CD14-positive monocyte (primary cell): ENCODE data around the gene FBXL17. TPM values are rescaled to one million over a fixed set of nuclear protein-coding genes. Genes with fewer than 3 reads are reported as not detected.

Source experiments
- DNase-seq, 3 donors: peaks; one replicate each; pipeline ENCODE4 v3.0.0-alpha.2; 2011 to 2022
- H2AFZ ChIP-seq: 2 replicates; pipeline ENCODE4 v1.6.0; 2012; ENCODE audit warnings: mild to moderate bottlenecking, low read depth, low read length, inconsistent platforms; ENCODE audit not compliant: insufficient read depth, poor library complexity, severe bottlenecking
- H3K27ac ChIP-seq, 2 donors: 1 replicate in 1 of 2; 2 replicates in 1 of 2; pipeline ENCODE4 v1.5.1; 2012 to 2013; ENCODE audit warnings: low read length in 2 of 2, control low read depth in 1 of 2, inconsistent platforms in 1 of 2, low read depth in 1 of 2, mild to moderate bottlenecking in 1 of 2
- H3K27me3 ChIP-seq, 2 donors: one replicate each; pipeline versions ENCODE4 v1.6.0 to v1.6.1; 2011 to 2013; ENCODE audit warnings: low read length in 2 of 2; ENCODE audit not compliant: control insufficient read depth in 2 of 2, insufficient read depth in 2 of 2
- H3K36me3 ChIP-seq, 2 donors: replicated peaks in 1 of 2; 1 replicate in 1 of 2; 2 replicates in 1 of 2; pipeline versions ENCODE4 v1.5.1 to v1.6.1; 2012 to 2013; ENCODE audit warnings: low read length in 2 of 2, control low read depth in 1 of 2, inconsistent platforms in 1 of 2, mild to moderate bottlenecking in 1 of 2; ENCODE audit not compliant: insufficient read depth in 2 of 2, control insufficient read depth in 1 of 2
- H3K4me1 ChIP-seq, 2 donors: 1 replicate in 1 of 2; 2 replicates in 1 of 2; pipeline versions ENCODE4 v1.5.1 to v1.6.1; 2012 to 2013; ENCODE audit warnings: low read length in 2 of 2, control low read depth in 1 of 2, inconsistent platforms in 1 of 2, mild to moderate bottlenecking in 1 of 2, moderate library complexity in 1 of 2; ENCODE audit not compliant: insufficient read depth in 2 of 2, control insufficient read depth in 1 of 2
- H3K4me2 ChIP-seq: replicated peaks from 2 replicates; pipeline ENCODE3; 2012; ENCODE audit warnings: low read length, moderate library complexity, mild to moderate bottlenecking; ENCODE audit not compliant: poor library complexity, severe bottlenecking; ENCODE audit errors: extremely low read depth
- H3K4me3 ChIP-seq, 3 experiments: fragments of 200-600 bp in 1 of 3; sonication (generic) in 1 of 3; replicated peaks in 1 of 3; 1 replicate in 2 of 3; 2 replicates in 1 of 3; pipeline ENCODE4 v1.5.1; 2011 to 2013; ENCODE audit warnings: low read length in 3 of 3, mild to moderate bottlenecking in 3 of 3, control low read depth in 2 of 3, low read depth in 2 of 3, inconsistent platforms in 1 of 3, moderate library complexity in 1 of 3
- H3K79me2 ChIP-seq: 2 replicates; pipeline ENCODE4 v1.6.0; 2012; ENCODE audit warnings: mild to moderate bottlenecking, control low read depth, inconsistent platforms, low read length, moderate library complexity; ENCODE audit not compliant: insufficient read depth
- H3K9ac ChIP-seq: 2 replicates; pipeline ENCODE4 v1.6.0; 2017; ENCODE audit warnings: low read length, mild to moderate bottlenecking; ENCODE audit not compliant: insufficient read depth, poor library complexity, severe bottlenecking
- H3K9me3 ChIP-seq, 2 donors: replicated peaks in 1 of 2; 1 replicate in 1 of 2; 2 replicates in 1 of 2; pipeline versions ENCODE4 v1.5.1 to v1.6.1; 2012 to 2013; ENCODE audit warnings: low read length in 2 of 2, control low read depth in 1 of 2; ENCODE audit not compliant: control insufficient read depth in 1 of 2, insufficient read depth in 1 of 2
- H4K20me1 ChIP-seq: 2 replicates; pipeline ENCODE4 v1.6.0; 2012; ENCODE audit warnings: mild to moderate bottlenecking, low read length, control low read depth, moderate library complexity; ENCODE audit not compliant: insufficient read depth
- H3K27ac Mint-ChIP-seq, 7 donors: one replicate each; pipeline ENCODE4 v1.8.0; 2020; ENCODE audit warnings: mild to moderate bottlenecking in 7 of 7, mixed read lengths in 7 of 7, moderate library complexity in 6 of 7, inconsistent platforms in 2 of 7
- H3K27me3 Mint-ChIP-seq, 3 donors: one replicate each; pipeline ENCODE4 v1.8.0; 2021 to 2022; ENCODE audit warnings: low read depth in 3 of 3, mild to moderate bottlenecking in 3 of 3, mixed read lengths in 3 of 3, moderate library complexity in 3 of 3, inconsistent platforms in 1 of 3
- H3K36me3 Mint-ChIP-seq, 2 donors: one replicate each; pipeline ENCODE4 v1.8.0; 2020; ENCODE audit warnings: mixed read lengths in 2 of 2, inconsistent platforms in 1 of 2, mild to moderate bottlenecking in 1 of 2
- H3K4me1 Mint-ChIP-seq: one replicate; pipeline ENCODE4 v1.8.0; 2020; ENCODE audit warnings: mild to moderate bottlenecking, mixed read lengths
- H3K4me3 Mint-ChIP-seq, 2 donors: one replicate each; pipeline ENCODE4 v1.8.0; 2020; ENCODE audit warnings: mild to moderate bottlenecking in 2 of 2, mixed read lengths in 2 of 2, moderate library complexity in 1 of 2
- H3K9me3 Mint-ChIP-seq, 7 donors: one replicate each; pipeline ENCODE4 v1.8.0; 2020 to 2022; ENCODE audit warnings: mixed read lengths in 7 of 7, mild to moderate bottlenecking in 6 of 7, moderate library complexity in 6 of 7, inconsistent platforms in 2 of 7
- WGBS: methylation state at CpG from one replicate; pipeline ENCODE4 v1.1.5; 2013; ENCODE audit warnings: missing lambda C conversion rate; ENCODE audit not compliant: insufficient coverage; 5-methylcytosine and 5-hydroxymethylcytosine counted together
- intact Hi-C, 2 donors: fragments of 100-400 bp; cut with micrococcal nuclease; formaldehyde crosslinking; loops; one replicate each; pipeline versions ENCODE4 v1.15.0 to v1.15.1; 2023
- polyA plus RNA-seq, 3 donors: library from polyadenylated mRNA; depleted of rRNA in 1 of 3; unstranded in 2 of 3; stranded (reverse) in 1 of 3; fragments of 300-500 nt in 2 of 3; fragments of >200 nt in 1 of 3; fragmentation: Illumina TruSeq in 2 of 3; gene quantifications; 1 replicate in 2 of 3; 2 replicates in 1 of 3; pipeline ENCODE4 v1.2.3, GENCODE V29; 2012 to 2021
- TF ChIP-seq, protein P1 (sequence below): fragments of 200-600 bp; IDR thresholded peaks from one replicate; pipeline ENCODE4 v1.8.0; 2022; ENCODE audit warnings: antibody characterized with exemption, mild to moderate bottlenecking

FBXL17 gene
- polyA plus RNA-seq, 3 donors = 1.5 to 6.6 (median 2.0) TPM

DNA sequence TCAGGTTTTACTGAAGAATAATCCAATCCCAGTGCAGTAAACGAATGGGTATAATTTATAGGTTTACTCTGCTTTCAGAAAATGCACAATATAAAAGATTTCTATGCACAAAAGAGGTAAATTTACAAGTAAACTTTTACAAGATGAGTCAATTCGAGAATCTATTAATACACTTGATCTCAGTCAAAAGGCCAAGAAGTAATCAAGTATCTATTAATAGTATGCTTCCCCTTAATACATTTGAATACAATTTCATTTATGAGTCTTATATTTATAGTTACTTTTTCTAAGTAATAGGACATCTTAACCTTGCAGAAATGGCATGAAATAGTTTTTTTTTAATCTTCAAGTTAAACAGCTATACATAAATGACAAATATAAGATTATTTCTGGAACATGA is 355.9 kb downstream of the FBXL17 start:
- Histone ChIP-seq H3K9ac (no peak overlapping the region), H4K20me1 (no peaks in the 10 kb centered on the region), H3K4me1 (no peaks in the 10 kb centered on the region), H3K27ac (no peak overlapping the region), H3K36me3 (no peaks in the 10 kb centered on the region), H3K9me3 (no peaks in the 10 kb centered on the region), H3K27me3 (no peaks in the 10 kb centered on the region), H3K4me3 (no peak overlapping the region), H3K4me2 (no peak overlapping the region), H3K79me2 (no peaks in the 10 kb centered on the region), H2AFZ (no peak overlapping the region)
- no peaks in the 10 kb centered on the region for H3K36me3 Mint-ChIP-seq
- no CpG with 5 or more reads among the region's 2 CpGs for WGBS
- no peak overlapping the region for H3K27ac Mint-ChIP-seq
- H3K9me3 Mint-ChIP-seq = peaks cover 0 to 1% (median 0%) of the 10 kb centered on the region in 7 donors
- H3K4me1 Mint-ChIP-seq = peaks cover 2% of the 10 kb centered on the region
- no peak for DNase-seq
- intact Hi-C loops = no loop called here
- no peaks in the 10 kb centered on the region for H3K27me3 Mint-ChIP-seq
- H3K4me3 Mint-ChIP-seq = no peak overlapping the region
- TF ChIP-seq, protein P1, sequence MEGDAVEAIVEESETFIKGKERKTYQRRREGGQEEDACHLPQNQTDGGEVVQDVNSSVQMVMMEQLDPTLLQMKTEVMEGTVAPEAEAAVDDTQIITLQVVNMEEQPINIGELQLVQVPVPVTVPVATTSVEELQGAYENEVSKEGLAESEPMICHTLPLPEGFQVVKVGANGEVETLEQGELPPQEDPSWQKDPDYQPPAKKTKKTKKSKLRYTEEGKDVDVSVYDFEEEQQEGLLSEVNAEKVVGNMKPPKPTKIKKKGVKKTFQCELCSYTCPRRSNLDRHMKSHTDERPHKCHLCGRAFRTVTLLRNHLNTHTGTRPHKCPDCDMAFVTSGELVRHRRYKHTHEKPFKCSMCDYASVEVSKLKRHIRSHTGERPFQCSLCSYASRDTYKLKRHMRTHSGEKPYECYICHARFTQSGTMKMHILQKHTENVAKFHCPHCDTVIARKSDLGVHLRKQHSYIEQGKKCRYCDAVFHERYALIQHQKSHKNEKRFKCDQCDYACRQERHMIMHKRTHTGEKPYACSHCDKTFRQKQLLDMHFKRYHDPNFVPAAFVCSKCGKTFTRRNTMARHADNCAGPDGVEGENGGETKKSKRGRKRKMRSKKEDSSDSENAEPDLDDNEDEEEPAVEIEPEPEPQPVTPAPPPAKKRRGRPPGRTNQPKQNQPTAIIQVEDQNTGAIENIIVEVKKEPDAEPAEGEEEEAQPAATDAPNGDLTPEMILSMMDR = no peak

- Histone ChIP-seq H3K9me3 (no peaks in the 10 kb centered on the region), H3K79me2 (no peaks in the 10 kb centered on the region), H3K9ac (no peak overlapping the region), H3K27me3 (no peaks in the 10 kb centered on the region), H4K20me1 (no peaks in the 10 kb centered on the region), H2AFZ (no peak overlapping the region), H3K4me2 (no peak overlapping the region), H3K4me1 (no peaks in the 10 kb centered on the region), H3K36me3 (no peaks in the 10 kb centered on the region), H3K27ac (no peak overlapping the region), H3K4me3 (no peak overlapping the region)
- DNase-seq = no peak
- no peak overlapping the region for H3K4me3 Mint-ChIP-seq
- peaks cover 0 to 1% (median 0%) of the 10 kb centered on the region in 7 donors for H3K9me3 Mint-ChIP-seq
- peaks cover under 1% of the 10 kb centered on the region for H3K4me1 Mint-ChIP-seq
- H3K36me3 Mint-ChIP-seq = peaks cover 0 to 1% of the 10 kb centered on the region in 2 donors
- WGBS = 80% methylated on average over 1 of the region's 1 CpG
- H3K27ac Mint-ChIP-seq = no peak overlapping the region
- H3K27me3 Mint-ChIP-seq = no peaks in the 10 kb centered on the region
- intact Hi-C loops = no loop called here
- TF ChIP-seq, protein P1 = no peak
Measured at GRCh38 chr5:108024986-108025385, 356.9 kb downstream of the FBXL17 start.
